Mesodermal cell (in vitro differentiated cells): Measurements from ENCODE around the gene RAB5A. TPM values are rescaled to one million over a fixed set of nuclear protein-coding genes. Genes with fewer than 3 reads are reported as not detected.
A peak's percentile ranks its signal among the peaks of the same experiment; 100 is the strongest.
"Not testable (repeated sequence)": the region's sequence is repeated elsewhere in the genome, so short reads cannot be mapped to it uniquely, and the experiment has no call there.

Experiments used
- H3K27ac ChIP-seq: 2 replicates; pipeline ENCODE4 v1.7.0; 2013; ENCODE audit warnings: mild to moderate bottlenecking, low read depth, low read length, moderate library complexity; ENCODE audit not compliant: severe bottlenecking
- H3K36me3 ChIP-seq: 2 replicates; pipeline ENCODE4 v1.7.1; 2013; ENCODE audit warnings: mild to moderate bottlenecking, low read length, moderate library complexity; ENCODE audit not compliant: control insufficient read depth, insufficient read depth
- H3K4me1 ChIP-seq: one replicate; pipeline ENCODE4 v1.7.1; 2013; ENCODE audit warnings: mild to moderate bottlenecking, low read length; ENCODE audit not compliant: insufficient read depth, control insufficient read depth, poor library complexity, severe bottlenecking
- H3K4me3 ChIP-seq: 2 replicates; pipeline ENCODE4 v1.7.0; 2013; ENCODE audit warnings: low read length, control low read depth, mild to moderate bottlenecking; ENCODE audit not compliant: insufficient read depth, poor library complexity, severe bottlenecking; ENCODE audit errors: extremely low read depth
- H3K9me3 ChIP-seq: 2 replicates; pipeline ENCODE4 v1.7.1; 2013; ENCODE audit warnings: mild to moderate bottlenecking, low read length, moderate library complexity; ENCODE audit not compliant: control insufficient read depth
- WGBS, 2 experiments: methylation state at CpG; one replicate each; pipeline ENCODE4 v1.1.5; 2013; ENCODE audit warnings: missing lambda C conversion rate in 2 of 2; ENCODE audit not compliant: insufficient coverage in 2 of 2; 5-methylcytosine and 5-hydroxymethylcytosine counted together
- polyA plus RNA-seq, 2 experiments: library from polyadenylated mRNA; stranded (reverse); fragments of 50-300 nt; gene quantifications; one replicate each; pipeline ENCODE4 v1.2.3, GENCODE V29; 2013

Gene RAB5A
- 96.7 TPM for polyA plus RNA-seq (2013, experiment 1 of 2)
- polyA plus RNA-seq (2013, experiment 2 of 2), result 108 TPM

DNA sequence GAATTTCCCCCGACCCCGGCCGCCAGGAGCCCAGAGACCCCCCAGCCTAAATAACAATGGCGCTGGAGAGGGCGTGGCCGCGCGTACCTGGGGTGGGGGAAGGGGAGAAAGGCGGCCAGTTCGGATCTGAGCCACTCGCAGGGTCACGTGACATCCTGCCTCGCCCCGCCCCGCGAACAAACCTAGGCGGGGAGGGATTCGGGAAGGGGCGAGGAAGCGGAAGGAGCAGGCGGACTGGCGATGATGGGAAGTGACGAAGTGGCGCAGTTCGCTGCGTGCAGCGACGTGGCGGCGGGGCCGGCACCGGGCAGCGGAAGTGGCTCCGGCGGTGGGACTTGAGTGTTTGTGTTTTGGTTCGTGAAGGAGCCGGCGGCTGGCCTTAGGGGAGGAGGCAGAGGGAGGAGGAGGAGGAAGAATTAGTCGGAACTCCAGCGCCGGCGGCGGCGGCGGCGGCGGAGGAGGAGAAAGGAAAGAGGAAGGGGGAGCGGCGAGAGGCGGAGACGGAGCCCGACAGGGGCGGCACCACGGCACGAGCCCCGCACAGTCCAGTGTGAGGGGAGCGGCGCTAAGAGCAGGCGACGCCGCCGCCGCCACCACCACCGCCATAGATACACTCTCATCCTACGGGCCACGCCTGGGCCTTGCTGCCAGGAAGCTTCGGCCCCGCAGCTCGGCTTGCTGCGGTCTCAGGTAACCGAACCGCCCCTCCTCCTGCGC lies at the start of gene RAB5A:
RAB5A (plus strand) TSS at position 266 of the 717 bp plus-strand sequence. CDS start 3,802 bp downstream, outside the sequence.
- H3K27ac ChIP-seq, result peak within 1 kb of the TSS; percentile 98
- WGBS, 2 experiments, result 0 to 1% methylated on average over 30 to 38 of the region's 73 CpGs
- no peaks in the 10 kb centered on the region for H3K9me3 ChIP-seq

DNA sequence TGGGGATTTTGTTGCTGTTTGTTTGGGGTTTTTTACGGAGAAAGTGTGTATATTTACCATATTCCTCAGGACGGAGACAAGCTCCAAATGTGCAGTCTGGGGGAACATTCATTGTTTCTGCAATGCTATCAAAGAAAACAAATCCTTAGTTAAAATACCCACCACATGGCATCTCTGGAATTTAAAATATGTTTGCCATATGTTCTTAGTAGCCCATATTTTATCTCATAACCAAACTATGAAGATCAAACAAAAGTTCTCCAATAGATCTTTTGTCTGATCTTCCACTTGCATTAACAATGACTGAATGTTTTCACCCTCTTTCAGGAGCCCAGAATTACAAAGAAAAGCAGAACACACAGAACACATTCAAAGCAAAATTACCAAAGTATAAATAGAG lies 48.2 kb upstream of the RAB5A start:
- H3K9me3 ChIP-seq, result no peaks in the 10 kb centered on the region
- H3K4me1 ChIP-seq, result no peaks in the 10 kb centered on the region
- H3K36me3 ChIP-seq, result no peaks in the 10 kb centered on the region
- H3K4me3 ChIP-seq, result no peak overlapping the region
- 100% methylated on average over 1 of the region's 2 CpGs; no CpG with 5 or more reads in 1 of the 2 experiments for WGBS, 2 experiments
- no peak overlapping the region for H3K27ac ChIP-seq

More for the DNA sequence above, at the start of gene RAB5A:
- Histone ChIP-seq H3K4me1 (peaks cover 6% of the 10 kb centered on the region), H3K4me3 (peak within 1 kb of the TSS; percentile 97), H3K36me3 (peaks cover 19% of the 10 kb centered on the region)

DNA sequence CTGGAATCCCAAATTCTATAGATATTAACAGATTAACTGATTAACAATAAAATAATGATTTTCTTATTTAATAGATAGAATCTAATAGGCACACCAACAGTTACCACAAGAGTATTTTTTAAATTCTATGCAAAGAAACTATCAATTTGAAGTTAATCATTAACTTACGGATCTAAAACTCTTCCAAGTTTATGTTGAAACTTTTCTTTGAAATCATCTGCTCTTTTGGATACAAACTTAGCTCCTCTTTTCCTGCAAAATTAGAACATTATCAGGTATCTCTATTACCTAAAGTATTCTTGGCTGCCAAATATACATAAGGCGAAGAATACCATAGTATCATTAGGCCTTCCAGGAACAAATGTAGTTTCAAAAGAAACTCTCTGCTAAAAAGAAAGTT lies 47.6 kb upstream of the RAB5A start:
- no peaks in the 10 kb centered on the region for H3K9me3 ChIP-seq
- H3K4me1 ChIP-seq, result no peaks in the 10 kb centered on the region
- 92 to 100% methylated on average over 1 of the region's 2 CpGs for WGBS, 2 experiments
- no peaks in the 10 kb centered on the region for H3K36me3 ChIP-seq
- no peak overlapping the region for H3K27ac ChIP-seq
- H3K4me3 ChIP-seq, result no peak overlapping the region

DNA sequence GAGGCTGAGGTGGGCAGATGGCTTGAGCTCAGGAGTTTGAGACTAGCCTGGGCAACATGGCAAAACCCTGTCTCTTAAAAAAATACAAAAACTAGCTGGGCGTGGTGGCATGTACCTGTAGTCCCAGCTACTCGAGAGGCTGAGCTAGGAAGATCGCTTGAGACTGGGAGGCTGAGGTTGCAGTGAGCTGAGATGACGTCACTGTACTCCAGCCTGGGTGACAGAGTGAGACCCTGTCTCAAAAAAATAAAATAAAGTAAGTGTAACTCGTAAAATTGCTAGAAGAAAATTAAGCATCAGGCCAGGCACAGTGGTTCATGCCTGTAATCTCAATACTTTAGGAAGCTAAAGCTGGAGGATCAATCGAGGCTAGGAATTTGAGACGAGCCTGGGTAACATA lies 47.1 kb upstream of the RAB5A start:
- not testable (repeated sequence) for H3K9me3 ChIP-seq, H3K36me3 ChIP-seq, H3K27ac ChIP-seq, H3K4me3 ChIP-seq, H3K4me1 ChIP-seq
- 90 to 94% methylated on average over 5 of the region's 7 CpGs for WGBS, 2 experiments

DNA sequence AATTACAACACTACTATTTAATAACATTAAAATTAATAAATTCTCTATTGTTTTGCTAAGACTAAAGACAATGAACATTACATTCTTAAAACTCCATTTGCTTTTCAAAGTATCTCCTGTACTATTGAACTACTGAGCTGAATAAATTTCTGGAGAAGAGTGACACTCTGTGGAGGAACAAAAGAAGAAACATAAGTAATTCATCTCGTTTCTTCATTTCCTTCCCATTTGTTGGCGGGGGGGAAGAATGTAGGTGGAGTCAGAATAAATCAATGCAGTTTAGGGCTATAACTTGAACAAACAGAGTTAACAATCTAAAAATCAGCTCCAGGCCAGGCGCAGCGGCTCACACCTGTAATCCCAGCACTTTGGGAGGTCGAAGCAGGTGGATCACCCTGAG lies 45.6 kb upstream of the RAB5A start:
- H3K9me3 ChIP-seq, result no peaks in the 10 kb centered on the region
- no peak overlapping the region for H3K27ac ChIP-seq
- 100% methylated on average over 3 of the region's 5 CpGs; no CpG with 5 or more reads in 1 of the 2 experiments for WGBS, 2 experiments
- H3K4me1 ChIP-seq, result no peaks in the 10 kb centered on the region
- no peaks in the 10 kb centered on the region for H3K36me3 ChIP-seq
- no peak overlapping the region for H3K4me3 ChIP-seq

DNA sequence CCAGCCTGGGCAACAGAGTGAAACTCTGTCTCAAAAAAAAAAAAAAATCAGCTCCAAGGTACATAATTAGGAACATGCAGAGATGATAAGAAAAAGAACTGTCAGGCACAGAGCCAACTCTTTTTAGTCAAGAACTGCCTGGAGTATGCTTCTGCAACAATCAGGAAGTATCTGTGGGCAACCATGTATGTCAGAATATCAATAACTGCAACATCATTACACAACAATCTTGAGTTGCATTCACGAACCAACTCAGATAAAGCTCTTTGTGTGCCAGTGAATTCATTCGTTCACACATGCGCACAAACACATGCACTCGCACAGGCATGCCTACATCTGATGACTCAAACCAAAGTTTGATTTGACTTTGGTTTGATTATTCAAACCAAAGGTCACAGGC lies 45.0 kb upstream of the RAB5A start:
- Histone ChIP-seq H3K4me1 (no peaks in the 10 kb centered on the region), H3K36me3 (no peaks in the 10 kb centered on the region), H3K27ac (no peak overlapping the region), H3K9me3 (no peaks in the 10 kb centered on the region), H3K4me3 (no peak overlapping the region)
- WGBS, 2 experiments, result 90 to 96% methylated on average over 2 to 4 of the region's 4 CpGs

GRCh38 chr3:19903649-19904048 lies 43.2 kb upstream of the RAB5A start:
- no peaks in the 10 kb centered on the region for H3K9me3 ChIP-seq
- H3K27ac ChIP-seq, result no peak overlapping the region
- no peaks in the 10 kb centered on the region for H3K4me1 ChIP-seq
- no peaks in the 10 kb centered on the region for H3K36me3 ChIP-seq
- no CpG with 5 or more reads among the region's 2 CpGs for WGBS, 2 experiments
- H3K4me3 ChIP-seq, result no peak overlapping the region

DNA sequence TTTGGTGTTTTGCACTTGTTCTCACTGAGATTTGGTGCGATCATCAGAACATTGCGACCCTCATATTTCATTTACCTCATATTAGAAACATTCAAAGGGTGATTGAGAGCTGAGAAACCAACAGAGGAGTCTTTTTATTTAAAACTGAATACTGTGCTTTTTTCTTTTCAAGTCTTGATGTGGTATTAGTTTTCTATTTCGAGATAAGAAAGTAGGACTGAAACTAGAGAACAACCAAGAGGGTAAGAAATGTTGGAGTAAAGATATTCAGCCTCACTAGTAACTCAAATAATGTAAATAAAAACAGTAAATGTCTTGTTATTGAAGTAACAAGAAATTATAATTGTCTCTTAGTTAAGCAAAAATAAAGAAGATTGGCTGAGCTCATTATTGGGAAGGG lies 39.4 kb upstream of the RAB5A start:
- Histone ChIP-seq H3K36me3 (no peaks in the 10 kb centered on the region), H3K27ac (no peak overlapping the region)
- no CpG with 5 or more reads among the region's 3 CpGs for WGBS, 2 experiments

DNA sequence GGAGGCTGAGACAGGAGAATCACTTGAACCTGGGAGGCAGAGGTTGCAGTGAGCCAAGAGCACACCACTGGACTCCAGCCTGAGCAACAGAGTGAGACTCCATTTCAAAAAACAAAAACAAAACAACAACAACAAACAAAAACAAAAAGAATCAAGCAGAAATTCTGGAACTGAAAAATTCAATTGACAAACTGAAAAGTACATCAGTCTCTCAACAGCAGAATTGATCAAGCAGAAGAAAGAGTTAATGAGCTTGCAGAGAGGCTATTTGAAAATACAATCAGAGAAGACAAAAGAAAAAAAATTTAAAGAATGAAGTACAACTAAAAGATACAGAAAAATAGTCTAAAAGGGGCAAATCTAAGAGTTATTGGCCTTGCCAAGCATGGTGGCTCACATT lies 35.4 kb upstream of the RAB5A start:
- H3K4me3 ChIP-seq, result no peak overlapping the region
- H3K9me3 ChIP-seq, result peaks cover 9% of the 10 kb centered on the region
- no peak overlapping the region for H3K27ac ChIP-seq
- no peaks in the 10 kb centered on the region for H3K4me1 ChIP-seq
- no peaks in the 10 kb centered on the region for H3K36me3 ChIP-seq

More for the DNA sequence above, 39.4 kb upstream of the RAB5A start:
- Histone ChIP-seq H3K4me3 (no peak overlapping the region), H3K4me1 (no peaks in the 10 kb centered on the region), H3K9me3 (peaks cover 4% of the 10 kb centered on the region)

DNA sequence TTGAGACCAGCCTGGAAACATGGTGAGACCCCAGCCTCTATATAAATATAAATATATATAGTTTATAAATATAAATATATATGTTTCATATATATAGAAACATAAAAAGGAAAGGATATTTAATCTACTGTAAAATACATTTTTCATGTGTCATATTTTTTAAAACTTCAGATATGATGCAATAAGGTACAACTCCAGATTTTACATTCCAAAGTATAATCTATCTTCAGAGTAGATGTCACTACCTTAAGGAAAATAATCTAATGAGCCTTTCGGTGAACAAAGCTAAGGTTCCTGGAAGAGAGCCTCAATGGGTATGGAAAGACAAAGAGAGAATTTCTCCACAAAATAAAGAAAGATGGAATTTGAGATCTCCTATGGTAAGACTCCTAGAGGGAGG lies 29.7 kb upstream of the RAB5A start:
- Histone ChIP-seq H3K9me3 (peaks cover 5% of the 10 kb centered on the region), H3K27ac (no peak overlapping the region), H3K36me3 (no peaks in the 10 kb centered on the region), H3K4me1 (no peaks in the 10 kb centered on the region), H3K4me3 (no peak overlapping the region)
- no CpG with 5 or more reads among the region's 1 CpG for WGBS, 2 experiments

DNA sequence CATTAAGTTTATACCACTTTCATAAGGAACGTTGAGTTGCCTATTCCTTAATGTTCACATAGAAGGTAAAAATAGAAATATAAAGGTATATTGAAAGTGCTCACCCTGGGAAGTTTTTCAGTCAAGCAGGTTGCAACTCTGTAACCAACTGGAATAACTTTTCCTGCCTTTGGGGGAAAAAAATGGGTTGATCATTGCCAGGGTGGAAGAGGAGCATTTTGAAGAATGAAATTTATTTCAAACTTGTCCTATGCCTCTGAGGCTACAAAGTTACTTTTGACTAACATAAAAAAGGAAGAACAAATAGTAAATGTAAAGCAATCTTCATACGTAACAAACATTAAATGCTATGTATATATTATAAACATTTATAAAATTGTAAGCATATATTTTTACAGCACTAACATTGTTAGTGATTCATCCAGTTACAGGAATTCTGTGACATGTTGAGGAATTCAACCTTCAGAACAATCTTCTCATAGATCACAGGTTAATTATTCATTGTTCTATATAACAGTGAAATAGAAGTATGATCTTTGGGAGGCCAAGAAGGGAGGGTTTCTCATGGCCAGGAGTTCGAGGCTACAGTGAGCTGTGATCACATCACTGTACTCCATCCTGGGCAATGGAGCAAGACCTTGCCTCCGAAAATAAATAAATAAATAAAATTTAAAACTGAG lies 26.4 kb upstream of the RAB5A start:
- Histone ChIP-seq H3K36me3 (no peaks in the 10 kb centered on the region), H3K4me1 (no peaks in the 10 kb centered on the region), H3K27ac (no peak overlapping the region), H3K4me3 (no peak overlapping the region), H3K9me3 (no peaks in the 10 kb centered on the region)
- no CpG with 5 or more reads among the region's 4 CpGs for WGBS, 2 experiments
